GM19193 (cell line): ENCODE results near the gene SPECC1.

ENCODE experiments used
- POLR2A ChIP-seq: IDR thresholded peaks from 4 replicates; pipeline ENCODE4 v1.6.1; 2011; ENCODE audit not compliant: insufficient read depth, insufficient read length; ENCODE audit errors: extremely low read depth

SPECC1 gene

GRCh38 chr17:20009302-20010098 is at the start of gene SPECC1:
Gene SPECC1 (plus strand): TSS chr17:20009359. CDS start chr17:20096652, 87,293 bp downstream.
- TF ChIP-seq POLR2A = peak; percentile 18

GRCh38 chr17:19973156-19973555 is 36.0 kb upstream of the SPECC1 start:
- no peak for TF ChIP-seq POLR2A

- TF ChIP-seq POLR2A = no peak
Observed at GRCh38 chr17:19975601-19976000, 33.6 kb upstream of the SPECC1 start.

GRCh38 chr17:19977293-19978208 is 31.6 kb upstream of the SPECC1 start, which contains the start of gene AKAP10:
Gene AKAP10 (minus strand): TSS chr17:19977828. CDS start chr17:19977679, 149 bp downstream.
- TF ChIP-seq POLR2A = peak; percentile 80

- peak; percentile 52 for TF ChIP-seq POLR2A
Observed at GRCh38 chr17:19978209-19978802, 30.9 kb upstream of the SPECC1 start.

- TF ChIP-seq POLR2A = no peak
Observed at GRCh38 chr17:19978805-19979211, 30.4 kb upstream of the SPECC1 start.

GRCh38 chr17:19979917-19980770 is 29.0 kb upstream of the SPECC1 start:
- no peak for TF ChIP-seq POLR2A

- no peak for TF ChIP-seq POLR2A
Observed at GRCh38 chr17:19986941-19987861, 22.0 kb upstream of the SPECC1 start.

GRCh38 chr17:19987897-19988296 is 21.3 kb upstream of the SPECC1 start:
- no peak for TF ChIP-seq POLR2A

GRCh38 chr17:19991252-19991885 is 17.8 kb upstream of the SPECC1 start:
- TF ChIP-seq POLR2A = no peak

GRCh38 chr17:19992803-19993713 is 16.1 kb upstream of the SPECC1 start:
- no peak for TF ChIP-seq POLR2A

- TF ChIP-seq POLR2A = no peak
Observed at GRCh38 chr17:19996086-19996485, 13.1 kb upstream of the SPECC1 start.
